Stimulated activated CD8-positive, alpha-beta memory T cell treated with anti-CD3 and anti-CD28 coated beads, Interleukin-7, amount 100 ng/mL, for 4 hours (primary cell): Measurements from ENCODE around the gene ALOX12B.
"Not testable (repeated sequence)": the region's sequence is repeated elsewhere in the genome, so short reads cannot be mapped to it uniquely, and the experiment has no call there.

Source experiments
- DNase-seq, 2 donors: peaks; one replicate each; pipeline ENCODE4 v3.0.0-alpha.2; 2020; ENCODE audit warnings: low read depth in 2 of 2

The ALOX12B gene

GRCh38 chr17:8082292-8082691, 5.2 kb downstream of the ALOX12B start:
- no peak for DNase-seq

GRCh38 chr17:8081876-8082275, 5.6 kb downstream of the ALOX12B start:
- no peak for DNase-seq

- no peak for DNase-seq
These were observed 6.7 kb downstream of the ALOX12B start for GRCh38 chr17:8080799-8081219.

GRCh38 chr17:8080208-8080798, 7.2 kb downstream of the ALOX12B start:
- no peak for DNase-seq

- peak; percentile 58 to 75 for DNase-seq
These were observed 8.0 kb downstream of the ALOX12B start for GRCh38 chr17:8079291-8080207.

- DNase-seq = not testable (repeated sequence)
These were observed 9.6 kb downstream of the ALOX12B start for GRCh38 chr17:8077939-8078338.

- DNase-seq = no peak
These were observed 10.8 kb downstream of the ALOX12B start for GRCh38 chr17:8076502-8077266.

- DNase-seq = no peak
These were observed 11.8 kb downstream of the ALOX12B start for GRCh38 chr17:8075574-8076342.

- DNase-seq = no peak
These were observed 12.4 kb downstream of the ALOX12B start for GRCh38 chr17:8075081-8075480.

GRCh38 chr17:8074554-8074953, 13.0 kb downstream of the ALOX12B start:
- DNase-seq = no peak

- peak; percentile 68 to 76 for DNase-seq
These were observed 13.7 kb downstream of the ALOX12B start for GRCh38 chr17:8073627-8074484.

- peak in 1 of 2 donors; percentile 25 for DNase-seq
These were observed 14.6 kb downstream of the ALOX12B start for GRCh38 chr17:8072729-8073461.

GRCh38 chr17:8072341-8072728, 15.2 kb downstream of the ALOX12B start:
- no peak for DNase-seq

GRCh38 chr17:8071496-8071895, 16.0 kb downstream of the ALOX12B start:
- DNase-seq = no peak

- DNase-seq = no peak
These were observed 18.0 kb downstream of the ALOX12B start for GRCh38 chr17:8069587-8069860.

- no peak for DNase-seq
These were observed 18.6 kb downstream of the ALOX12B start for GRCh38 chr17:8068736-8069586.

- DNase-seq = no peak
These were observed 19.7 kb downstream of the ALOX12B start for GRCh38 chr17:8067806-8068205.

- DNase-seq = no peak
These were observed 20.4 kb downstream of the ALOX12B start for GRCh38 chr17:8066841-8067775.
